NCI-H748 (cell line): ENCODE results near the gene SP4.

Experiments used
- DNase-seq: peaks from one replicate; lab custom pipeline; 2025; ENCODE audit not compliant: unreplicated experiment; lab: John Stamatoyannopoulos, UW

The SP4 gene

DNA sequence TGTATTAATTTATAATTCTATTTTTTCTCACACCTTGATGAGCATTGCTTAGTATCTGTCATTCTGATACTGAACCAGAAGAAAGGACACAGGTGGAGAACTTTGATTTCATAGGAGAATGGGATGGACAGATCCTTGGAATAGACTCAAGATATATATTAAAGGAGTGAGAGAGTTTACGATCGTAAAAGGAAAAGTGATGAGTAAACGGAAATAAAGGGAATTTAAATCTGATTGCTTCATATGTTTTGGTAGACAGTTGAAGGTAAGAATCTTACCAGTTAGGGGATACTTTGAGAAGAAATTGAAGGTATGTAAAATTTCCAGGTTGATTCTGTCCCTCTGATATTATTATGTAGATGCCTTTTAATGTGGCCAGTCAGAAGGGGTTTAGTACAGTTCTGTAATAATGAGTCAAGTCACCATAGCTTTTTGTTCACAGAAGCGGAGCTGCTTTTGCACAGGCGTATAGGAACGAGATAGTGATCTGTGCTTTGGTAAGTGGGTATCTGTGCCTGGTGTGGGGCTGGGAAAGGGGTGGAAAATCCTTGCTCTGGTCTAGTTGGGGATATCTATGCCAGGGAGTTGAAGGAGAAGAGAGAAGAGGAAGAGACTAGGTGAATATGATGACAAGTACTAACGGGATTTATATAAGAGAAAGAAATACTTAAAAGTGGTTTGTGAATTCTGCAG is 15.4 kb downstream of the SP4 start:
- DNase-seq, result no peak

DNA sequence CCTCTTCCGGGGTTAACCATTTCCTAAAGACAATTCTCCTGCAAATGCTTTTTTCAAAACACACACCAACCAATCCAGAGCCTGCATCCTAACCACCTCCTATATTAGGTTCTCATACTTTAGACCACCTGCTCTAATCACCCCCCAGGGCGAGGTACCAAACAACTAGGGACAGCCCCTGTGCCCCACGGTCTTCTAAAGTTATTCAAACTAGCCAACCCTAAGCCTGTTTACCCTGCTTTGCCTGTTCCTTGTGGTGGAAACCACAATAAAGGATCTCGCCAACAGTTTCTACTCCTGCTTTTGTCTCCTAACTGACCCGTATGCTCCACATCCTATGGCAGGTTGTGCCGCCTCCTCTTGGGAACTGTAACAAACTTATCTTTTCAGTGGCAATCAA is 21.1 kb downstream of the SP4 start:
- peak; percentile 4 for DNase-seq

DNA sequence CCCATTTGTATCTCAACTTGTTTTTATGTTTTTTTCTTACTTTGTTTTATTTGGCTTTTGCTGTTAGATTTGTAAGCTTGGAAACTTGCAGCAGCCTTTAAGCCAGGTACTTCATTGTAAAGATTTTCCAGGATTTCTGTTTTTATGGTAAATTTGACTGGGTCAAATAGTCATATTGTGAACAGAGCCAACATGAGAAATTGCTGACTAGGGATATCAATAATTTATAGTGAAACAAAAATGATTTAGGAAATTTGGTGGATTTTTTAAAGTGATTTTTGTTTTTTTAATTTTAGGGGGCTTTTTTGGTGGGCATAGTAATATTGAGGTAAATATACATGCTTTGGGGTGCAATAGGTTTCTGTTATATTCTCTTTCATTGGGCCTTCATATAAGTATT is 22.2 kb downstream of the SP4 start:
- no peak for DNase-seq

DNA sequence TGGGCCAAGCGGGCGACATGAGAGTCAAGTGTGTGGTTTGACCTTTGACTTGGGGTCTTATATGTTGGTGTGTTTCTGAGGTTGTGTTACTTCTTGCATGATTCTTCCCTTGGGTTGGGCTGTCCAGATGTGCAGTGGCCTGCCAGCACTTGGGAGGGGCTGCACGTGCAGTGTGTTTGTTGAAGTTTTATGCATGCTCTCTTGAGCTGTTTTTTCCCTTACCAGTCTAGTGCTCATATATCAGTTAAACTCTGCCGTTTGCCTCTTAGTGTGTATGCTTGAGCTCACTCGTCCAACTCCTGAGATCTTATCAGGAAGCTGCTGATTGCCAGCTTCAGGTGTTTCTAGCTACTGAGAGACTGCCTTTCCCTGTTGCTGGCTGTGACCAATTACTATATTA is 23.1 kb downstream of the SP4 start:
- DNase-seq, result no peak

DNA sequence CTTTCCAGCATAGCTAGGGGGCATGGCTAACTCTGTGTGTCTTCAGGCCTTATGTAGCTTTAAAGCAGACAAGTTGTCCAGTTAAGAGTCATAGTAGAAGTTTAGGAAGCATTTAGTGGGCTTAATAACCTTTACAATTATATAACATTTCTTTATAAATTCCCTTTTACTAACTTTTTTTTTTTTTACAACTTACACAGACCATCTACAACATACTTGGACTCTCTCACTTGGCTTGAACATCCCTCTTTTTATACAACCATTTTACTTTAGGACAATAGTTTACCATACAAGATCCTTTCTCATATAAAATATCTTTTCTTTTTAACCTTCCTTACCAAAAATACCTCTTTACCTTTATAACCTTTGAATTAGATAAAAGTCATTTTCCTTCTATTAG is 26.3 kb downstream of the SP4 start:
- no peak for DNase-seq

DNA sequence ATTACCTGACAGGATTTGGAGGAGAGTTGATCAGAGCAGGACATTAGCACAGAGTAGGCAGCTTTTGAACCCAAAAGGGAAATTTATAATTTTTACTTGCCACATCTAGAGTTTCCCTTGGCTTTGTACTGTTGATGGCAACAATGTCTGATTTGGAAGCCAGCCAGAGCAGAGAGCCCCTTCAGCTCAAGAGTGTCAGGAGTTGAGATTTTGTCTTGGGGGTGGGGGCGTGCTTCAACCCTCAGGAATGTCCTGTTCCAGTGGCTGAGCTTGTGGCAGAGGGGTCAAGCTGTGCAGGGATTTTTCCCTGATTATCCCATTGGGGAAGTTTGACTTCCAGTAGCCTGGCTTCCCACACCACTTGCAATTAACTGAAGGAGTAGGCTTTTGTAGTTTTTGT is 27.0 kb downstream of the SP4 start:
- DNase-seq, result no peak

DNA sequence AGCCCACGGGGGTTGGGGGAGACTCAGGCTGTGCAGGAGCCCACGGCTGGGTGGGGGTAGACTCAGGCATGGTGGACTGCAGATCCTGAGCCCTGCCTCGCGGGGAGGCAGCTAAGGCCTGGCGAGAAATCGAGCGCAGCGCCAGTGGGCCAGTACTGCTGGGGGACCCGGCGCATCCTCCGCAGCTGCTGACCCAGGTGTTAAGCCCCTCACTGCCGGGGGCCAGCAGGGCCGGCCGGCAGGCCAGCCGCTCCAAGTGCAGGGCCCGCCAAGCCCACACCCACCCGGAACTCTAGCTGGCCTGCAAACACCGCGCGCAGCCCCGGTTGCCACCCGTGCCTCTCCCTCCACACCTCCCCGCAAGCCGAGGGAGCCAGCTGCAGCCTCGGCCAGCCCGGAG is 33.4 kb downstream of the SP4 start:
- DNase-seq, result no peak

DNA sequence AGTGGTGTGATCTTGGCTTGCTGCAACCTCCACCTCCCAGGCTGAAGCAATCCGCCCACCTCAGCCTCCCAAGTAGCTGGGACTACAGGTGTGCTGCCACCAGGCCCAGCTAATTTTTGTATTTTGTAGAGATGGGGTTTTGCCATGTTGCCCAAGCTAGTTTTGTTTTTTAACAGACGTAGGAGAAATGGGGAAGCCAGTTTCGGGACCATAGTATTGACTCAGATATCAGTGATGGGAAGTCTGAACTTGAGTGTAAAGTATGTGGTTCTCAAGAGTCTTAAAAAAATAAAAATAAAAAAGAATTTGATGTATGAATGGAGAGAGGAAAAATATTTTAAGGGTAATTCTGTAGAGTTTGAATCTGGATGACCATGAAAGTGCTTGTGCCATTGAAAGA is 34.2 kb downstream of the SP4 start:
- DNase-seq, result no peak

DNA sequence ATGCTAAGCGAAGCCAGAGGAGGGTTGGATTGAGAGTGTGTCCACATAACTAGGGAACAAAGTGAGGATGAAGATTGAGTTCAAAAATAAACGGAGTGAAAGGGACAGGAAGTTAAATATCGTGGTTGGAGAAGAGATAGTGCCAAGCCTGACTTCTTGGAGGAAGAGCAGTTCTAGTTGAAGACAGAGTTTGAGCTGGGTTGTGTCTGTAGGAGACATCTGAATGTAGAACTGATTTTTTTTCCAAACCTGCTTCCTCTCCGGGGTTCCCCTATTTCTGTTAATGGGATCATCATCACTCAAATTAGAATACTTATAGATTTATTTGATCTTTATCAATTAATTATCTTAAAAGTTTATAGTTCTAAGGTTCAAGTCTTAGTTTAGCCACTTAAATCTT is 35.6 kb downstream of the SP4 start:
- DNase-seq, result no peak

DNA sequence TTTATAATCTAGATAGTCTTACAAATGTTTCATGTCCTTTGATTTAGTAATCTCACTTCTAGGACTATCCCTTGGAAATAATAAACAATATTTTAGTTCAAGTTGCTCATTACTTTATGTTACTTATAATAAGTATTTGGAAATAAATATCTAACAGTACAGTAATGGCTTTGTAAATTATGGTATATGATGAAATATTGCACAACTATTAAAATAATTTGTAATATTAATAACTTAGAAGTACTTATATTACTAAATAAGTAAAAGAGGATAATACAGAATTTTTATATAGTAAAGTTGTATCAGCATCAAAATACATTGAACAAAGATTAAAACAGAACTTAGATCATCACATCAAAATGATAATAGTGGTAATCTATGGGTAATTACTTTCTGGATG is 41.1 kb downstream of the SP4 start:
- no peak for DNase-seq

DNA sequence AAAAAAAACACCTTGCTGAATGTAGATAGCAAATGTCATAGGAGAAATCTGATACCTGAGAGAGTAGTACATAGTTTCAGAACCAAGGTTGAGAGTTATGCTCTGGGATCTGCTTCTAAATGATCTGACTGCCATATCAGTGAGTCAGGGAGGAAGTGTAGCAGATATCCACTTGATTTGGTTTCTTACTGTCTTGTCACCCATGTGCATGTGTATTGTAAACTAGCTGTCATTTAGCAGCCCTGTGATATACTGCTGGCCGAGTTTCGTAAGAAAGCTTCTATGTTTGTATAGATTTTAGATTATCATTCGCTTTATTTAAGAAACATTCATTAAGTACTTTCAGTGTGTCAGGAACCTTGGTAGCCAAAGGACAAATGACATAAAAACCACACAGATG is 42.0 kb downstream of the SP4 start:
- no peak for DNase-seq

DNA sequence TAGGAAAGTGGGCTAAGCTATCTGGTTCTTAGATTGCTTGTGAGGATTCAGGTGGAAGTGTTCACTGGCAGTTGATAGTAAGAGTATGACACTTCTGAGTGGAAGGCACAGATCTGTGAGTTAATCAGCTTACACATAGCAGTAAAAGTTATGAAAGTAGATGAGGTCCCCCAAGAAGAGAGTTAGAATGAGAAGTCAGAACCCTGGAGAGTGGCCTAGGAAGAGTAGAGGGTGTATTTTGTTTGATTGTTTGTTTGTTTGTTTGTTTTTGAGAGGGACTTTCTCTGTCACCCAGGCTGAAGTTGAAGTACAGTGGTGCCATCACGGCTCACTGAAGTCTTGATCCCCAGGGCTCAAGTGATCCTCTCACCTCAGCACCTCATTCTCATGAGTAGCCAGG is 44.1 kb downstream of the SP4 start:
- no peak for DNase-seq

DNA sequence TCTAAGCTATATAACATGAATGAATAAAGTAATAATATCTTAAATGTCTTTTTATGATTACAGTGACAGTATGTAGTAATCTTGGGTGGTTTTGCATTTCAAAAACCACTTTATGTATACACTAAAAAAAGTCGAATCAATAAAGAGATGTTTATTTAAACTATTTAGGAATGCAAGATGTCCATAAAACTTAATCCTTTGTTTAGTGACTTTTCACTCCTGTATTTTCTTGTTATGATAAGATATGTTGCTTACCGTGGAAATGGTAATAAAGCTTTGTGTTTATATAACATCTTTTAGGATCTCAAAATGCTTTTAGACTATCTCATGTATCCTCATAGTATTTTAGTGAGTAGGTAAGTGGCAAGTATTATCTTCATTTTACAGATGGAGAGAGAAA is 48.5 kb downstream of the SP4 start:
- no peak for DNase-seq

DNA sequence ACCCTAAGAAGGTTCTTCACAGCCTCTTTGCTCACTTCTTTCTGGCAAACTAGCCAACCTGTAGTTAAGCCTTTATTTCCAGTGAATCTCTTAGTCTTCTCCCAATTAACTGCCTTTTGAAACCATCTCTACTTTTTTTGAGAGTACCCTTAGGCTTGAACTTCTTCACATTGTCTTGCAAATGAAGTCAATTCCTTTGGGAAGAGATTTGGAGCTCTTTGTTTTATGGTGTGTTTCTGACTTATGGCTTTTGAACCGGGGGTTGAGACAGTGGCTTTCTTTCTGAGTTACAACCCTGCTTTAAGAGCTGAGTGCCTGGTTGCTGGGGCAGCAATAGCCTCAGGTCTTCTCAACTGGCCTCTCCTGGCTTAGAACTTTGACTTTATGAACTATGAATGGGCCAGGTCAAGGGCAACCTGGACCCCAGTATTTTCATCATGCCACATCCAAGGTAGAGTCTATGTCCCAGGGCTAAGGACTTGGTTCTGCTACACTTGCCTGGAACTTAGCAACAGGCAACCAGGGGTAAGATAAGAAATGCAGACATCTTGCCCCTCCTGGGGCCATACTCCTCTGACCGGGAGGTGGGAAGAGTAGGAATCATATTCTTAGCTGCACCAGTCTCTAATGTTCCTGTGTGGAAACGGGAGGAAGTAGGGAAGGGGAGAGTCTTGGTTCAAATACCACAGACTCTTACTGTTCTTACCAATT is 53.0 kb downstream of the SP4 start:
- no peak for DNase-seq

DNA sequence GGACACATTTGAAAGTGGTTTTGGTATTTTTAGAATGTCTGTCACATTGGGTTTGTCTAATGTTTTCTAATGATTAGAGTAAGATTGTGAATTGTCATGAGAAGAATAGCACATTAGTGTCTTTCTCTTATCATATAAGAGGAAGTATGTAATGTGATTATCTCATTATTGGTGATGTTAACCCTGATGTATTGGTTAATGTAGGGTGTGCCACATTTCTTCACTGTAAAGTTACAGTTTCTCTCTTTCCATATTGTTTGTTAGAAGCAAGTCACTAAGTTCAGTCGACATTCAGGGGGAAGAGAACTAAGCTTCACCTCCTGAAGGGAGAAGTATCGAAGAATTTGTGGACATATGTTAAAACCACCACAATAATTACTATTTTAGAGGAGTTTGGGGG is 58.6 kb downstream of the SP4 start:
- no peak for DNase-seq

DNA sequence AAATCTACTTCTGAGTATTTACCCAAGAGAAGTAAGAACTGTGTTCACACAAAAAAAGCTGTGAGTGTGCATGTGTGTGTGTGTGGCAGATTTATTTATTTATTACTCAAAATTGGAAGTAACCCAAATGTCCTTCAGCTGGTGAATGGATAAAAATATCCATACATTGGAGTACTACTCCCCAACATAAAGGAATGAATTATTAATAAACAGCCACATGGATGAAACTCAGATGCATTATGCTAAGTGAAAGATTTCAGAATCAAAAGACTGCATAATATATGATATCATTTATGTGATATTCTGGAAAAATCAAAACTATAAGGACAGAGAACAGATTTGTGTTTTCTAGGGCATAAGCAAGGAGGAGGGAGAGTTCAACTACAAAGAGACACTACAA is 67.8 kb downstream of the SP4 start:
- no peak for DNase-seq

DNA sequence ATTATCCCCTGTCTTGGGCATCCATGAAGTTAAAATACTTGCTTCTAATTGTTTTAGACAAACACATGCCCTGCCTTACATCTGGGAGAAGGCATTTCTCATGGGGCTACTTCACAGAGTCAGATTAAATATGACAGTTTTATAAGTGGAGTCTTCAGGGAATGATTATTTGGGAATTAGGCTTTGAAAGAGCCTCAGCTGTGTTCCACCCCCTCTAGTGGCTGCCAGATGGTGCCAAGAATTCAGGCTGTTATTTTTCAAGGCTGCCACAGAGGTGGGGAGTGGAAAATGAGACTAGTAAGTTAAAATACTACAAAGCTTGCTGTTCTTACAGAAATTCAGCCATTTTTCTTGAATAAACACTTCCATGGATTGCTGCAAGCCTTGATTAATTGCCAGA is 69.2 kb downstream of the SP4 start:
- no peak for DNase-seq

DNA sequence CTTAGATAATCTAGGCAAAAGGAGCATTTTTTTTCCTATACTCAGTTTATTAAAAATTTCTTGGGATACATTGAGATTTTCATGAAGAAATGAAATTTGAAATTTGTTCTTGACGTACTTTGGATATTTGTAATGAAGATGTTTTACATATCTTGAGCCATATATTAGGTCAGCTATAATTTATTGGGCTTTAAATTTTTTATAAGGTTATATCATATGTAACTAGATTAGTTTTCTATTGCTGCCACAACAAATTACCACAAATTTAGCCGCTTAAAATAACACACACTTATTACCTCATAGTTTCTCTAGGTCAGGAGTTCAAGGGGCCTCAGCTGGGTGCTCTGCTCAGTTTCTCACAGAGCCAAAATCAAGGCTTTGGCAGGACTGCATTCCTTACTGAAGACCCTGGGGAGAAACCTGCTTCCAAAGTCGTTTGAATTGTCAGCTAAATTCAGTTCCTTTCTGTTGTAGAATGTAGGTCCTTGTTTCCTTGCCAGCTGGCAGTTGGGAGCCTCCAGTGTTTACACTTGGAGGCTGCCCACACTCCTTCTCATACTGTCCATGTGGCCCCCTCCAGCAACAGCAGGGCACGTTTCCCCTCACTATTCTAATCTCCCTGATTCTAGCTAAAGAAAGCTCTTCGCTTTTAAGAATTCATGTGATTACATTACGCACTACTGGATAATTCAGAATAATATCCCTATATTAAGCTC is 72.4 kb downstream of the SP4 start:
- no peak for DNase-seq

DNA sequence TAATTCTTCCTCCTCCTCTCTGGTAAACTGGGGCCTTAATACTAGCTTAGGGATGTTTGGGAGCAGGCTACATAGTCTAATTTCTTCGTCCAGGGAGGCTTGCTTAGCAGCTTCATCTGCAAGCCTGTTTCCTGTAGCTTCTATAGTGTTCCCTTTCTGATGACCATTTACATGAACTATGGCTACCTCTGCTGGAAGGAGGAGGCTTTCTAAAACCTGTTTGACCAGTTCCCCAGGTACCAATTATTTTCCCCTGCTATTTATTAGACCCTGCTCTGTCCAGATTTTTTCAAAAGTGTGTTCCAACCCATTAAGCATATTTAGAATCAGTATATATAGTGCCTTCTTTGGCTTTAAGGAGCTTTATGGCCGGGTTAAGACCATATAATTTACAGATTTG is 76.1 kb downstream of the SP4 start:
- DNase-seq, result peak; percentile 97

DNA sequence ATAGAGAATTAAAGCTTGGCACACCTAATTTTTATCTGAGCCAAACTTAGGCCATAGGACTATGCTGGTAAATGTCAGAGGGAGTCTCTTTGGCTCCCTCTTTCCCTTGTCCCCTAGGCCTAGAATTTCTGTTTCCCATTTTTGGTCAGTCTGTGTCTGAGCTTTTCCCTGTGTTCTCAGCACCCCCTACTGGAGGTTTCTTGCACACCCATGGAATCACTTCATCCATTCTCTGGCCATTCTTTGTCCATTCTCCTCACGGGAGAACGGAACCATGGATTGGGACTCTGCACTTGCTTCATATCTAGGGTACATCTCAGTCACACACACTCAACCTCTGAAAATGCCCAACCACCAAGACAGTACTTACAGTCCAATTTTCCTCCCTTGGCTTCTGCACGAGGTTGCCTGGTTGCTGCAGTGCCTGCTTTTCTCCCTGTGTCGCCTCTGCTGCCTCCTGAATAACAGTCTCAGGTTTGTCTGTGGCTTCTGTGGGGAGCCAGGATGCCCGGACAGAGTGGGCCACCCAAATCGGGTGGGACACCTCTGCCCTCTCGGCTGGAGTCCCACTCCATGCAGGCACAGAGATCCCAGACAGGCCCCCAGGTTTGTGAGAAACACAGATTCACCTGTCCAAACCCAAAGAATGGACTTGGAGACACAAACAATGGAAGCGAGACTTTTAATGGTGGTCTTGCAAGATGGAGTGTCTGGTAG is 79.9 kb downstream of the SP4 start:
- DNase-seq, result peak; percentile 66

DNA sequence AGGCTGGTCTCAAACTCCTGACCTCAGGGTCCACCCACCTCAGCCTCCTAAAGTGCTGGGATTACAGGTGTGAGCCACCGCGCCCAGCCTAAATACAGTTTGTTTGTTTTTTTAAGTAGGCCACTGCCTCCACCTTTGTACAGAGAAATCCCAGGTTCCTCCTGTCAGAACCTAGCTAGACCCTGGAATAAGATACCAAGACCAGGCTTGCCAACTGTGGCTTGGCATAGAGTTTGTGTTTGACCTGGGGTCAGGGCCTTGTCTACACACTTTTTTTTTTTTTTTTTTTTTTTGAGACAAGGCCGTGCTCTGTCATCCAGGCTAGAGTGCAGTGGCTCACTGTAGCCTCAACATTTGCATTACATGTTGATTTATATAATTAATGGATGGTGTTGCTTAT is 80.7 kb downstream of the SP4 start:
- DNase-seq, result no peak

DNA sequence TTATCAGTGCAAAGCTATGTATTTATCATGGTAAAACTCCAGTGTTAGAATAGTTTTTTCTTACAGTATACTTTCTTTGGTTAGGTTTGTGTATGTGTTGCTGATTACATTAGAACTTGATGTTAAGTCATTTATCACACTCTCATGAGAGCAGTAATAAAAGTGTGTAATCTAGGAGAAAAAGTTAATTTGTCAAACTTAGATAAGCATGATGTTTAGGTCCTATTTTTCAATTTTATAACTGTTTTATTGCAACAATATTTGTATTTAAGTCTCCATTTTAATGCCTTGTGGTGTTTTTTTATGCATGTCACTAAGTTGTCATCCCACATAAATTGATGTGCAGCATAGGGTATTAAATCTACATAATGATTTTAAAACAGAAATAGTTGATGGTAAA is 86.2 kb downstream of the SP4 start:
- DNase-seq, result no peak
